ENCODE results near the gene PARD6G.

GRCh38 chr18:80204142-80204541 lies 43.2 kb downstream of the PARD6G start:
- TF ChIP-seq, protein P1, sequence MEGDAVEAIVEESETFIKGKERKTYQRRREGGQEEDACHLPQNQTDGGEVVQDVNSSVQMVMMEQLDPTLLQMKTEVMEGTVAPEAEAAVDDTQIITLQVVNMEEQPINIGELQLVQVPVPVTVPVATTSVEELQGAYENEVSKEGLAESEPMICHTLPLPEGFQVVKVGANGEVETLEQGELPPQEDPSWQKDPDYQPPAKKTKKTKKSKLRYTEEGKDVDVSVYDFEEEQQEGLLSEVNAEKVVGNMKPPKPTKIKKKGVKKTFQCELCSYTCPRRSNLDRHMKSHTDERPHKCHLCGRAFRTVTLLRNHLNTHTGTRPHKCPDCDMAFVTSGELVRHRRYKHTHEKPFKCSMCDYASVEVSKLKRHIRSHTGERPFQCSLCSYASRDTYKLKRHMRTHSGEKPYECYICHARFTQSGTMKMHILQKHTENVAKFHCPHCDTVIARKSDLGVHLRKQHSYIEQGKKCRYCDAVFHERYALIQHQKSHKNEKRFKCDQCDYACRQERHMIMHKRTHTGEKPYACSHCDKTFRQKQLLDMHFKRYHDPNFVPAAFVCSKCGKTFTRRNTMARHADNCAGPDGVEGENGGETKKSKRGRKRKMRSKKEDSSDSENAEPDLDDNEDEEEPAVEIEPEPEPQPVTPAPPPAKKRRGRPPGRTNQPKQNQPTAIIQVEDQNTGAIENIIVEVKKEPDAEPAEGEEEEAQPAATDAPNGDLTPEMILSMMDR (conservative IDR thresholded peaks at IDR 0.05) = no peak
- no peak for TF ChIP-seq ZFX (IDR thresholded peaks at IDR 0.05)
